DOHH2 (cell line): ENCODE data around the gene ZCCHC17.

Experiments used
- H3F3A ChIP-seq: fragments of 200-600 bp; sonication (generic), shearing (Covaris generic); 2 replicates; pipeline ENCODE4 v1.6.0; 2016; ENCODE audit warnings: antibody characterized with exemption, mild to moderate bottlenecking; ENCODE audit not compliant: control insufficient read depth, insufficient read depth
- H3K27ac ChIP-seq: fragments of 200-600 bp; sonication (generic); 2 replicates; pipeline ENCODE4 v1.5.1; 2014; ENCODE audit warnings: low read depth, mild to moderate bottlenecking, low read length, moderate library complexity
- H3K27me3 ChIP-seq: fragments of 200-600 bp; sonication (generic); 2 replicates; pipeline ENCODE4 v1.6.1; 2014; ENCODE audit warnings: mild to moderate bottlenecking, low read length, mixed read lengths; ENCODE audit not compliant: control insufficient read depth
- H3K36me3 ChIP-seq: fragments of 200-600 bp; sonication (generic); 2 replicates; pipeline ENCODE4 v1.6.1; 2014; ENCODE audit warnings: mild to moderate bottlenecking, low read length, moderate library complexity, mixed read lengths; ENCODE audit not compliant: control insufficient read depth
- H3K4me1 ChIP-seq: fragments of 200-600 bp; sonication (generic); 2 replicates; pipeline ENCODE4 v1.6.1; 2014; ENCODE audit warnings: mild to moderate bottlenecking, low read length, mixed read lengths; ENCODE audit not compliant: control insufficient read depth
- H3K4me2 ChIP-seq: fragments of 200-600 bp; sonication (generic); 2 replicates; pipeline ENCODE4 v1.6.0; 2014; ENCODE audit warnings: mild to moderate bottlenecking, low read length, moderate library complexity
- H3K4me3 ChIP-seq: fragments of 200-600 bp; sonication (generic); 2 replicates; pipeline ENCODE4 v1.5.1; 2014; ENCODE audit warnings: mild to moderate bottlenecking, low read length, mixed read lengths
- H3K79me2 ChIP-seq: fragments of 200-600 bp; sonication (generic); 2 replicates; pipeline ENCODE4 v1.6.1; 2014; ENCODE audit warnings: mild to moderate bottlenecking, low read length, mixed read lengths; ENCODE audit not compliant: control insufficient read depth
- H3K9me2 ChIP-seq: fragments of 200-600 bp; sonication (generic); replicated peaks from 2 replicates; pipeline ENCODE4 v1.6.1; 2014; ENCODE audit warnings: mild to moderate bottlenecking, low read length, mixed read lengths; ENCODE audit not compliant: control insufficient read depth
- H3K9me3 ChIP-seq: fragments of 200-600 bp; sonication (generic); 2 replicates; pipeline ENCODE4 v1.6.1; 2014; ENCODE audit warnings: antibody characterized with exemption, low read length, mixed read lengths; ENCODE audit not compliant: control insufficient read depth, insufficient read depth
- H4K20me1 ChIP-seq: fragments of 200-600 bp; sonication (generic); 2 replicates; pipeline ENCODE4 v1.6.0; 2014; ENCODE audit warnings: low read depth, mild to moderate bottlenecking, antibody characterized with exemption, low read length, moderate library complexity; ENCODE audit not compliant: control insufficient read depth, insufficient read depth
- CTCF ChIP-seq: fragments of 200-600 bp; sonication (generic); IDR thresholded peaks from one replicate; pipeline ENCODE4 v1.5.1; 2014; ENCODE audit warnings: antibody characterized with exemption, mild to moderate bottlenecking, low read depth, low read length; ENCODE audit not compliant: poor library complexity, severe bottlenecking
- EZH2phosphoT487 ChIP-seq: fragments of 200-600 bp; sonication (generic); IDR thresholded peaks from 2 replicates; pipeline ENCODE4 v1.6.1; 2017; ENCODE audit warnings: borderline replicate concordance, mild to moderate bottlenecking, antibody characterized with exemption, low read length, moderate library complexity, mixed read lengths

The ZCCHC17 gene

GRCh38 chr1:31296486-31297276 is at the start of gene ZCCHC17, which contains the start of gene SNRNP40:
TSS of gene ZCCHC17 (plus strand) at chr1:31297032. CDS start at chr1:31310099, 13,067 bp downstream.
TSS of gene SNRNP40 (minus strand) at chr1:31296788. CDS start at chr1:31296751, 37 bp downstream.
- H3K4me2 ChIP-seq, result peak within 1 kb of the TSS; percentile 91
- peaks cover 96% of the 10 kb centered on the region for H3K79me2 ChIP-seq
- no peaks in the 10 kb centered on the region for H3K9me2 ChIP-seq
- H3K36me3 ChIP-seq, result peaks cover 51% of the 10 kb centered on the region
- H3K9me3 ChIP-seq, result no peaks in the 10 kb centered on the region
- no peak for TF ChIP-seq EZH2phosphoT487
- TF ChIP-seq CTCF, result no peak
- H4K20me1 ChIP-seq, result peaks cover 4% of the 10 kb centered on the region; the same call in 1 of the 2 replicates
- H3K4me3 ChIP-seq, result peak within 1 kb of the TSS; percentile 98
- H3K4me1 ChIP-seq, result peaks cover 50% of the 10 kb centered on the region
- H3F3A ChIP-seq, result peaks cover 4% of the 10 kb centered on the region
- H3K27ac ChIP-seq, result peak within 1 kb of the TSS; percentile 57
- no peaks in the 10 kb centered on the region for H3K27me3 ChIP-seq

GRCh38 chr1:31248276-31248675 is 48.6 kb upstream of the ZCCHC17 start:
- H3F3A ChIP-seq, result no peaks in the 10 kb centered on the region
- no peak overlapping the region for H3K4me3 ChIP-seq
- no peaks in the 10 kb centered on the region for H3K9me2 ChIP-seq
- H3K9me3 ChIP-seq, result no peaks in the 10 kb centered on the region
- no peak overlapping the region for H3K4me2 ChIP-seq
- peaks cover 10% of the 10 kb centered on the region for H3K4me1 ChIP-seq
- H3K27ac ChIP-seq, result no peak overlapping the region
- H3K27me3 ChIP-seq, result no peaks in the 10 kb centered on the region
- no peaks in the 10 kb centered on the region for H3K36me3 ChIP-seq
- no peaks in the 10 kb centered on the region for H3K79me2 ChIP-seq
- no peaks in the 10 kb centered on the region for H4K20me1 ChIP-seq
- TF ChIP-seq CTCF, result no peak
- no peak for TF ChIP-seq EZH2phosphoT487

- Histone ChIP-seq H3K27ac (no peak overlapping the region), H4K20me1 (no peaks in the 10 kb centered on the region), H3K27me3 (no peaks in the 10 kb centered on the region), H3K79me2 (no peaks in the 10 kb centered on the region), H3K36me3 (no peaks in the 10 kb centered on the region), H3F3A (no peaks in the 10 kb centered on the region), H3K4me1 (no peaks in the 10 kb centered on the region), H3K4me3 (no peak overlapping the region), H3K4me2 (no peak overlapping the region), H3K9me3 (no peaks in the 10 kb centered on the region), H3K9me2 (no peaks in the 10 kb centered on the region)
- TF ChIP-seq EZH2phosphoT487 (no peak), CTCF (no peak)
These were observed 47.0 kb upstream of the ZCCHC17 start for GRCh38 chr1:31249854-31250253.
